SH-SY5Y (cell line): ENCODE measurements around the gene TSPO2.

Experiments used
- GATA2 ChIP-seq: IDR thresholded peaks from 2 replicates; pipeline ENCODE4 v1.6.1; 2011; ENCODE audit warnings: mild to moderate bottlenecking, low read depth, low read length
- GATA3 ChIP-seq: IDR thresholded peaks from 2 replicates; pipeline ENCODE4 v1.6.1; 2011; ENCODE audit warnings: low read depth, mild to moderate bottlenecking, low read length, moderate library complexity

DNA sequence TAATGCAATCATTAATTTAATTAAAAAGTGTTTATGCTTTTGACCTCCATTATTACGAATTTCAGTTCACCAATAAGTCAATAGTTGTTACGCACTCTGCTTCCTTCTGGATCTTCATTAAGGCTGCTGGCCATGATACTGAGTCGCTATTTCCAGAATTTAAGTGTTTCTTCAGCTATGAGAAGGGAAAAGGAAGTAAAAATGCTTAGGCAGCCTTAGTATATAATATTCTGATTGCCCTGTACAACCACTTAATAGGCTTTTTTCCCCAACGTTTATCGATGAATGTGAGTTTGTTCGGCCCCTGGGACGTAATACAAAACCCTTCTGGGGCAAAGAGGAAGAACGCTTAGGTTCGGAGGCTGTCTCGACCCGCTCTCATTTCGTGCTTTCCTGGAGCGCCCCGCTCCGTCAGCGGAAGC, 29.2 kb downstream of the TSPO2 start:
- TF ChIP-seq GATA2 (no peak), GATA3 (no peak)
